ENCODE results near the gene COIL. TPM values are rescaled to one million over a fixed set of nuclear protein-coding genes. Genes with fewer than 3 reads are reported as not detected.
"Not testable (repeated sequence)": the region's sequence is repeated elsewhere in the genome, so short reads cannot be mapped to it uniquely, and the experiment has no call there.

Gene COIL
- total RNA-seq, 2 donors from 2014 or later = 5.0 to 9.9 TPM

GRCh38 chr17:56973520-56973919 is 12.7 kb upstream of the COIL start:
- no peak overlapping the region for H3K27ac ChIP-seq
- TF ChIP-seq CTCF (IDR thresholded peaks at IDR 0.05) = no peak
- ATAC-seq (ENCODE audit: insufficient number of reproducible peaks, low FRiP score, low read depth) (no peak), DNase-seq (ENCODE audit: low spot score) (no peak)
- no peak overlapping the region for H3K4me3 ChIP-seq
- H3K27me3 ChIP-seq (replicated peaks; ENCODE audit: insufficient read depth) = no peaks in the 10 kb centered on the region
- H3K36me3 ChIP-seq = no peaks in the 10 kb centered on the region
- peaks cover 6 to 9% of the 10 kb centered on the region in 2 donors for H3K4me1 ChIP-seq (ENCODE audit: control insufficient read depth in 1 of 2, low read depth in 2 of 2)
- no peaks in the 10 kb centered on the region for H3K9me3 ChIP-seq

DNA sequence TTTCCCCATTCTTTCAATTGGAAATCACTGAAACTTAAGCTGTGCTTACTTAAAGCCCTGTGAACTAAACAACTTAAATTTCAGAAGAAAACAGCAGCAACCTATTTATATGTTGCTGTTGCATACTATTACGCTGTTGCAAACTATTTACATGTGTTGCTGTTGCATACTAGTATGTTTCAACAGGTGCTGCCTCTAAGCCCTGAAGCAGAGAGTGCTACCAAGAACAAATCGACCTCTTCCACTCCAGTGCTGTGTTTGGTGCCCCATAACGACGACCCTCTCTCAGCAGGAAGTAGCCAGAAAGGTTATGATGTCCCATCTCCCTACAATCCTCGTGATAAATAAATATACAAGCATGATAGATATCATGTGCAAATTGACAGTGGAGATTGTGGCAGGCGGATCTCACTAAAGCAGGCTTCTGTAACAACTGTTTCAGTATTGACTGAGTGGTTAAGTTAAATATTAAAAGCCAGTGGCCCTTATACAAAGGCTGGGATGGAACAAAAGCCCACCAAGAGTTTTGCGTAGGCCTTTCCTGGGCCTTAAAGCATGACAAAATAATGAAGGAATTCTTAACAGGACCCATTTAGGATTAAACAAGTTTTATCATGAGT is 11.4 kb upstream of the COIL start:
- Histone ChIP-seq H3K4me3 (no peak overlapping the region), H3K4me1 (ENCODE audit: control insufficient read depth in 1 of 2, low read depth in 2 of 2) (peaks cover 5 to 6% of the 10 kb centered on the region in 2 donors), H3K27me3 (replicated peaks; ENCODE audit: insufficient read depth) (no peaks in the 10 kb centered on the region), H3K36me3 (no peaks in the 10 kb centered on the region), H3K27ac (no peak overlapping the region), H3K9me3 (no peaks in the 10 kb centered on the region)
- no peak for TF ChIP-seq CTCF (IDR thresholded peaks at IDR 0.05)
- no peak for DNase-seq (ENCODE audit: low spot score)
- no peak for ATAC-seq (ENCODE audit: insufficient number of reproducible peaks, low FRiP score, low read depth)

DNA sequence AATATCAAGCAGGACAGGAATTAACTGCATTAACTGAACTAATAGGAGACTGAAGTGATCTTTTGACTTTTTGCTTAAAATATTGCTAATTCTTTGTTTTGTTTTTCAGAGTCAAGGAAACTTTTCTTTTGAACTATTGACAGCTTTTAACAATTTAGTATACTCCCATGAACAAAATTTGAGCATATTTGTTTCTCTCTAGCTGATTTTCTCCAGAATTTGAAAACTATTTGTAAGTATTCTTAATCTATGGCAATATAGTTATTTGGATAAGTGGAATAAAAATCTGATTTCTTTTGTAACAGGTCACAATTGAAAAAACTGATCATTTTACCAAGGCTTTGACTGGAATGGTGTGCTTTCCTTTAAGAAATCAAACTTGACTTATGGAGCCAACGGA is 10.1 kb upstream of the COIL start:
- Histone ChIP-seq H3K27me3 (replicated peaks; ENCODE audit: insufficient read depth) (no peaks in the 10 kb centered on the region), H3K27ac (no peak overlapping the region), H3K4me3 (no peak overlapping the region), H3K4me1 (ENCODE audit: control insufficient read depth in 1 of 2, low read depth in 2 of 2) (no peaks in the 10 kb centered on the region), H3K36me3 (no peaks in the 10 kb centered on the region), H3K9me3 (no peaks in the 10 kb centered on the region)
- DNase-seq (ENCODE audit: low spot score) (no peak), ATAC-seq (ENCODE audit: insufficient number of reproducible peaks, low FRiP score, low read depth) (no peak)
- no peak for TF ChIP-seq CTCF (IDR thresholded peaks at IDR 0.05)

DNA sequence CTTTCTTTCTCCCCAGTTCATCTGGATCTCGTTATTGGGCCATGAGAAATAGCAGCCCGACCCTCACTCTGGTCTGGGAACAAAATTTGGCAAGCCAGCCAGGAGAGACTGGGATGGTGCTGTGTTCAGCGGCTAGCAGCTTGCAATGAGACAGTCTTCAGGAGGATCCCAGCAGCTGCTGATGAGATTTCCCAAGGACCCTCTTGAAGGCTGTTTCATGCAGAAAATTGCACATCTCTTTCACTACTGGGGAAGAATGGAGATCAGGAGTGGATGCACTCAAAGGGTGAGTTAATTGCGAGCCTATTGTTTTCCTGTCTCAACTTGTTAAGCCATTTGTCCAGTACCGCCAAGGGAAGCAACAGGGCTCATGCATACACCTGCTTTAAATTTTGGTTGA is 5.5 kb upstream of the COIL start:
- DNase-seq (ENCODE audit: low spot score) = no peak
- no peak for TF ChIP-seq CTCF (IDR thresholded peaks at IDR 0.05)

GRCh38 chr17:56965681-56966080 is 4.8 kb upstream of the COIL start:
- H3K36me3 ChIP-seq; H3K27ac ChIP-seq; H3K4me3 ChIP-seq; H3K27me3 ChIP-seq (replicated peaks; ENCODE audit: insufficient read depth); ATAC-seq (ENCODE audit: insufficient number of reproducible peaks, low FRiP score, low read depth); H3K4me1 ChIP-seq (ENCODE audit: control insufficient read depth in 1 of 2, low read depth in 2 of 2); DNase-seq (ENCODE audit: low spot score); H3K9me3 ChIP-seq: not testable (repeated sequence)

More for the DNA sequence above, 5.5 kb upstream of the COIL start:
- ATAC-seq (ENCODE audit: insufficient number of reproducible peaks, low FRiP score, low read depth) = no peak
- H3K9me3 ChIP-seq = no peaks in the 10 kb centered on the region
- H3K27me3 ChIP-seq (replicated peaks; ENCODE audit: insufficient read depth) = no peaks in the 10 kb centered on the region
- no peak overlapping the region for H3K4me3 ChIP-seq
- no peak overlapping the region for H3K27ac ChIP-seq
- peaks cover 0 to 4% of the 10 kb centered on the region in 2 donors for H3K4me1 ChIP-seq (ENCODE audit: control insufficient read depth in 1 of 2, low read depth in 2 of 2)
- H3K36me3 ChIP-seq = no peaks in the 10 kb centered on the region

DNA sequence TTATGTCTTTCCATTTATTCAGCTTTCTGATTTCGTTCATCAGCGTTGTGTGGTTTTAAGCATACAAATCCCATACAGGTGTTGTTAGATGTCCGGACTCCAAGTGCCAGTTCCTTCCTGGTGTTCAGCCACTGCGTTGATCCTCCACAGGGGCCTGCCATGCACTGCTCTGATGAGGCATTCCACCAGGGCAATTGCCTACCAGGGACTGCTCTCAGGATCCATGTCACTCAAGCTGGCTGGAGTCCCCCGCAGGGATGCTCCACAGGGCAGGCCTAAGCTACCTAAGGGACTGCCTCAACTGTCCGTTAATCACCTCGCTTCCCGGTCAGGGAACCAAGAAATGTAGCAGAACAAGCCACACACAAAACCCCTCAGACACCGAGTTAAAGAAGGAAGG is 4.4 kb upstream of the COIL start:
- not testable (repeated sequence) for ATAC-seq (ENCODE audit: insufficient number of reproducible peaks, low FRiP score, low read depth); H3K9me3 ChIP-seq; H3K4me1 ChIP-seq (ENCODE audit: control insufficient read depth in 1 of 2, low read depth in 2 of 2); DNase-seq (ENCODE audit: low spot score); H3K27ac ChIP-seq; H3K4me3 ChIP-seq; H3K27me3 ChIP-seq (replicated peaks; ENCODE audit: insufficient read depth); H3K36me3 ChIP-seq
